GM19351 (cell line): ENCODE results near the gene MASP1.
"Not testable (repeated sequence)": the region's sequence is repeated elsewhere in the genome, so short reads cannot be mapped to it uniquely, and the experiment has no call there.

Experiments
- ATAC-seq: cut with Tn5 transposase; IDR thresholded peaks from one replicate; pipeline ENCODE4 v1.9.1; 2021; ENCODE audit warnings: mild to moderate bottlenecking, moderate library complexity; ENCODE audit not compliant: unreplicated experiment

The MASP1 gene

DNA sequence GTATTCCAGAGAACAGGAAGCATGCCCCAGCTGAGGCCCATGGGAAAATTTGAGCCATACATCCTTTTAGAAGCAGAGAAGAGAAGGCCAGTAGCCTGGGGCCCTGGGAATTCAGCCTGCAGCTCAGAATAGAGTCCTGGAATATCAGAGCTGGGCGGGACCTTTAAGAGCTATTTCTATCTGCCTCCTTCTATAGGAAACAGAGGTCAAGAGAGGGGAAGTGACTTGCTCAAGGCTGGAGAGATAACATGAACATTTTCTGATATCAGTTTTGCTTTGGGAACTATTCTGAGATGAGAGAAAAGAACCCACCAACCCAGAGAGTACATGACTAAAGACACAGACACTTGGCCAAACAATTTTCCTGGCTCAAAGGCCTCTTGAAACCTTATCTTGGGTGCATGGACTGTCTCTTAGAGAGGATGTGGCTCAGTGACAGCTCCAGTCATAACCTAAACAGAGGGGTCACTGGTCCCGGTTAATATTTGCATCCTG lies 26.0 kb downstream of the MASP1 start:
- no peak for ATAC-seq

GRCh38 chr3:187264911-187265310 lies 26.6 kb downstream of the MASP1 start:
- ATAC-seq, result no peak

- ATAC-seq, result no peak
These were observed 27.5 kb downstream of the MASP1 start for GRCh38 chr3:187264021-187264420.

GRCh38 chr3:187263270-187263669 lies 28.3 kb downstream of the MASP1 start:
- no peak for ATAC-seq

GRCh38 chr3:187262360-187262759 lies 29.2 kb downstream of the MASP1 start:
- ATAC-seq, result no peak

- no peak for ATAC-seq
These were observed 30.0 kb downstream of the MASP1 start for GRCh38 chr3:187261541-187261969.

- ATAC-seq, result no peak
These were observed 32.4 kb downstream of the MASP1 start for GRCh38 chr3:187259171-187259570.

DNA sequence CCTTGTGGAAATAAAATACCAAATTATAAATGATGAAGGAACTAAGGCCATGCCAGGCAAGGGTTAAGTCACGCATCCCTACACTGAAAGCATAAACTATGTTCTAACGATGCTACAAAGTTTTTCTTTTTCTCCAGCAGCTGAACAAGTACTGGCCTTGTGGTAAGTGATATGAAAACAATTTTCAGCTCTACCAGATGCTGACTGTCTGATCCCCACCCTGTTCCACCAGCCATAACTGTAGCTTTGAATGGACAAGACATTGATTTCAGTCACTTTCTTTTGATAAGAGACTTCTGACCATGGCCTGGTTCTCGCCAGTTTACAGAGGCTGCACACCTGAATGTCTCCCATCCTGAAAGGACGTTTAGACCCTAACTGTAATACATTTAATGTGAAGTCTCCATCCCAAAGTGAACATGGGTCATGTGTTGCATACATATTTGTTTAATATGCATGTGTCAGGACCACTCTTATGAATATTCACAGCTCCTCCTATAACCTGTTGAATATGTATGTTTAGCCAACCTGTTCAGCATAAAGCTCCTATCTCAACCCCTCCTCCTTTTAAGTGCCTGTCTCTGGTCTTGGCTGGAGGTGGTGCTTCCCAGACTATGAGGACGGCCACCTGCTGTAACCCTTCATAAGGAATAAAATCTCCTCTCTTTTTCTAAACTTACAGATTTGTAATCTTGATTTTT lies 33.4 kb downstream of the MASP1 start:
- ATAC-seq, result no peak

GRCh38 chr3:187257471-187257870 lies 34.1 kb downstream of the MASP1 start:
- no peak for ATAC-seq

- no peak for ATAC-seq
These were observed 35.4 kb downstream of the MASP1 start for GRCh38 chr3:187256051-187256616.

- no peak for ATAC-seq
These were observed 36.2 kb downstream of the MASP1 start for GRCh38 chr3:187255314-187255713.

GRCh38 chr3:187252311-187252710 lies 39.2 kb downstream of the MASP1 start:
- no peak for ATAC-seq

GRCh38 chr3:187251599-187251998 lies 39.9 kb downstream of the MASP1 start:
- ATAC-seq, result no peak

- no peak for ATAC-seq
These were observed 44.1 kb downstream of the MASP1 start for GRCh38 chr3:187247398-187247797.

GRCh38 chr3:187243933-187244524 lies 47.5 kb downstream of the MASP1 start:
- no peak for ATAC-seq

DNA sequence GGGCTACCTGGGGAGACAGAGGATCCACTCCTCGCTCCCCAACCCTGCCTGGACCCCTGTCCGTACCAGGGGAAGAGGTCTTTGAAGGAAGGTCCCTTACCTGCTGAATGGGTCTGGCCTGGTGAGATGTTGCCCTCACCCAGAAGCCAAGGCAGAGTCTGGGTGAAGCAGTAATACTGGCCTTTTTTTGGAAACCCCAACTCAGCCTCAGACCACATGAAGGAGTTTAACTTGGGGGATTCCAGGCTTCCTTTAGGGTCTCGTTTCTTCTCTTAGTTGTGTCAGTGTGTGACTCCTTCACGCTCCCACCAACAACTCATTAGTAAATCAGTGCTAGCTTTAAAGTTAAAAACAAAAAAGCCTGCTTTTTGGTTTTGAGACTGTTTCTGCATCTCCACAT lies 48.6 kb downstream of the MASP1 start:
- ATAC-seq, result no peak

DNA sequence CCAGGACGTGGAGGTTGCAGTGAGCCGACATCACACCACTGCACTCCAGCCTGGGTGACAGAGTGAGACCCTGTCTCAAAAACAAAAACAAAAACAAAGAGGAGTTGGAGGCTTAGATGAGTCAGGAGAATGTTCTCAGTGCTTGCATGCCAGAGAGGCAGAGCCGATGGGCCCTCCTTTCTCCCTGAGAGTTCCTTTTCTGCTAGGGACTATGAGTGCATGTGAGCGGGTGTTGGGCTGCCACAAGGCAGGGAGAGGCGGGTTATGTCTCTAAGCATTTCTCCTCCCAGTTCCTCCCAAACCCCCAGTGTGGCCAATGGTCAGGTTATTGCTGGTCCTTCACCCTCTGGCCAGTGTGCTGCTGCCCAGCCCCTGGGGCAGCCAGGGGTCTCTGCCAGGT lies 49.1 kb downstream of the MASP1 start:
- ATAC-seq, result no peak

DNA sequence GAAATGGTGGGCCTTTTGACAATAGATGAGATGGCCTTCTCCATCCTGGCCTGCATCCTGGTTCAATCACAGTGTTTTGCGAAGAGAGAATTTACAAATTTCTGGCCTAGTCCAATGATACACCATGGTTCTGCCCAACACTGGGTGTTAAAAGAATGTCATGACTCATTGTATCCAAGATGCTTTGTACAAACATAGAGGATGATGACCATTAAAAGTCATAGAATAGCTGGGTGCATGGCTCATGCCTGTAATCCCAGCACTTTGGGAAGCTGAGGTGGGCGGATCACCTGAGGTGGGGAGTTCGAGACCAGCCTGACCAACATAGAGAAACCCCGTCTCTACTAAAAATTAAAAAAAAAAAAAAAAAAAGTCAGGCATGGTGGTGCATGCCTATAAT lies 52.7 kb downstream of the MASP1 start:
- not testable (repeated sequence) for ATAC-seq

GRCh38 chr3:187238239-187238638 lies 53.3 kb downstream of the MASP1 start:
- ATAC-seq, result no peak

GRCh38 chr3:187237741-187238140 lies 53.8 kb downstream of the MASP1 start:
- no peak for ATAC-seq

- no peak for ATAC-seq
These were observed 54.6 kb downstream of the MASP1 start for GRCh38 chr3:187236962-187237361.

DNA sequence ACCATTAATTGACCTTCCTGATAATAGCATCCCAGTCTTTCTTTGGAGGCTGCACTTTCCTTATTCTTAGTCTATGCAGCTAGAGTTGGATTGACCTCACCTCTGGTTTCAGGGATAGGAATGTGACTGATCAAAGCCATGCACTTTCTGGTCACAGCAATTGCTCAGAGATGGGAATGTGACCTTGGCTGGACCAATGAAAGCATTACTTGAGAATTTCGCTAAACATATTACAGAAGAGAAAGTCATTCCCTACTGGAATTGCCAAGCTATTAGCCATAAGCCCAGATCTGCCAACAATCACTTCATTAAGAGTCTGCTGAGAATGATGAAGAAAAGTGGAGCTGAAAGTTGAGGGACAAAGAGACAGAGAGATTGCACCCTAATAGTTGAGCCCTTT lies 61.5 kb downstream of the MASP1 start:
- ATAC-seq, result no peak
